Neural progenitor cell (in vitro differentiated cells): Measurements from ENCODE around the gene MYH9. TPM values are rescaled to one million over a fixed set of nuclear protein-coding genes. Genes with fewer than 3 reads are reported as not detected.

ENCODE experiments used
- DNase-seq: peaks from one replicate; pipeline ENCODE4 v3.0.0-alpha.2; 2016; ENCODE audit warnings: low spot score
- H2AFZ ChIP-seq: fragments of 200-600 bp; sonication (generic); replicated peaks from 2 replicates; pipeline ENCODE4 v1.6.1; 2016; ENCODE audit warnings: antibody characterized with exemption
- H3F3A ChIP-seq: fragments of 200-600 bp; sonication (generic); 2 replicates; pipeline ENCODE4 v1.6.1; 2016; ENCODE audit warnings: antibody characterized with exemption, low read depth
- H3K27ac ChIP-seq: fragments of 200-600 bp; sonication (generic); 2 replicates; pipeline ENCODE4 v1.5.1; 2016; ENCODE audit warnings: mild to moderate bottlenecking
- H3K27me3 ChIP-seq: fragments of 200-600 bp; sonication (generic); 2 replicates; pipeline ENCODE4 v1.6.1; 2016; ENCODE audit warnings: mild to moderate bottlenecking, moderate library complexity
- H3K36me3 ChIP-seq: fragments of 200-600 bp; sonication (generic); 2 replicates; pipeline ENCODE4 v1.5.1; 2016
- H3K4me1 ChIP-seq: fragments of 200-600 bp; sonication (generic); 2 replicates; pipeline ENCODE4 v1.6.1; 2016; ENCODE audit warnings: mixed run types
- H3K4me2 ChIP-seq: fragments of 200-600 bp; sonication (generic); 2 replicates; pipeline ENCODE4 v1.6.1; 2016
- H3K4me3 ChIP-seq: fragments of 200-600 bp; sonication (generic); 2 replicates; pipeline ENCODE4 v1.5.1; 2016
- H3K79me2 ChIP-seq: fragments of 200-600 bp; sonication (generic); 2 replicates; pipeline ENCODE4 v1.6.1; 2016; ENCODE audit warnings: low read depth
- H3K9ac ChIP-seq: fragments of 200-600 bp; sonication (generic); 2 replicates; pipeline ENCODE4 v1.6.1; 2016
- H3K9me3 ChIP-seq: fragments of 200-600 bp; sonication (generic); 2 replicates; pipeline ENCODE4 v1.5.1; 2016; ENCODE audit warnings: low read depth
- H4K20me1 ChIP-seq: fragments of 200-600 bp; sonication (generic); 2 replicates; pipeline ENCODE4 v1.6.1; 2016; ENCODE audit warnings: low read depth
- H3K27ac Mint-ChIP-seq: 3 replicates; pipeline ENCODE4 v1.8.0; 2021; ENCODE audit warnings: mixed read lengths
- H3K27me3 Mint-ChIP-seq: 2 replicates; pipeline ENCODE4 v1.8.0; 2022; ENCODE audit warnings: low read depth, mild to moderate bottlenecking, inconsistent platforms, moderate library complexity, mixed read lengths; ENCODE audit not compliant: insufficient read depth
- H3K36me3 Mint-ChIP-seq: 3 replicates; pipeline ENCODE4 v1.8.0; 2021; ENCODE audit warnings: mixed read lengths
- H3K4me1 Mint-ChIP-seq: 3 replicates; pipeline ENCODE4 v1.8.0; 2021; ENCODE audit warnings: mixed read lengths
- H3K4me3 Mint-ChIP-seq: 3 replicates; pipeline ENCODE4 v1.8.0; 2021; ENCODE audit warnings: mild to moderate bottlenecking, moderate library complexity, mixed read lengths
- H3K9me3 Mint-ChIP-seq: 3 replicates; pipeline ENCODE4 v1.8.0; 2020; ENCODE audit warnings: mixed read lengths
- EZH2 ChIP-seq: fragments of 200-600 bp; sonication (generic); IDR thresholded peaks from 2 replicates; pipeline ENCODE4 v1.6.1; 2017; ENCODE audit warnings: antibody characterized with exemption, mild to moderate bottlenecking, moderate library complexity
- EZH2phosphoT487 ChIP-seq: fragments of 200-600 bp; sonication (generic); IDR thresholded peaks from 2 replicates; pipeline ENCODE4 v1.6.1; 2017; ENCODE audit warnings: antibody characterized with exemption
- total RNA-seq: library from RNA; depleted of rRNA; stranded (reverse); fragments of >200 nt; gene quantifications from 2 replicates; pipeline ENCODE4 v1.2.3, GENCODE V29; 2015; ENCODE audit warnings: low replicate concordance
- TF ChIP-seq, protein P1 (sequence below): fragments of 200-600 bp; sonication (generic); IDR thresholded peaks from 2 replicates; pipeline ENCODE4 v1.5.1; 2017; ENCODE audit warnings: antibody characterized with exemption, mild to moderate bottlenecking

The MYH9 gene
- total RNA-seq, 1 donor from 2014 or later: 77.2 TPM

GRCh38 chr22:36405221-36405661, 17.5 kb upstream of the MYH9 start:
- Histone ChIP-seq H3K9me3 (no peaks in the 10 kb centered on the region), H3K4me2 (no peak overlapping the region), H3K79me2 (no peaks in the 10 kb centered on the region), H3K36me3 (no peaks in the 10 kb centered on the region), H4K20me1 (no peaks in the 10 kb centered on the region), H3F3A (peaks cover 13% of the 10 kb centered on the region), H2AFZ (no peak overlapping the region), H3K4me1 (no peaks in the 10 kb centered on the region), H3K27me3 (no peaks in the 10 kb centered on the region), H3K9ac (no peak overlapping the region), H3K4me3 (no peak overlapping the region), H3K27ac (no peak overlapping the region)
- Mint-ChIP-seq H3K4me3 (no peak overlapping the region), H3K27ac (no peak overlapping the region), H3K4me1 (peaks cover 9% of the 10 kb centered on the region), H3K36me3 (no peaks in the 10 kb centered on the region), H3K27me3 (no peaks in the 10 kb centered on the region), H3K9me3 (no peaks in the 10 kb centered on the region)
- TF ChIP-seq, protein P1, sequence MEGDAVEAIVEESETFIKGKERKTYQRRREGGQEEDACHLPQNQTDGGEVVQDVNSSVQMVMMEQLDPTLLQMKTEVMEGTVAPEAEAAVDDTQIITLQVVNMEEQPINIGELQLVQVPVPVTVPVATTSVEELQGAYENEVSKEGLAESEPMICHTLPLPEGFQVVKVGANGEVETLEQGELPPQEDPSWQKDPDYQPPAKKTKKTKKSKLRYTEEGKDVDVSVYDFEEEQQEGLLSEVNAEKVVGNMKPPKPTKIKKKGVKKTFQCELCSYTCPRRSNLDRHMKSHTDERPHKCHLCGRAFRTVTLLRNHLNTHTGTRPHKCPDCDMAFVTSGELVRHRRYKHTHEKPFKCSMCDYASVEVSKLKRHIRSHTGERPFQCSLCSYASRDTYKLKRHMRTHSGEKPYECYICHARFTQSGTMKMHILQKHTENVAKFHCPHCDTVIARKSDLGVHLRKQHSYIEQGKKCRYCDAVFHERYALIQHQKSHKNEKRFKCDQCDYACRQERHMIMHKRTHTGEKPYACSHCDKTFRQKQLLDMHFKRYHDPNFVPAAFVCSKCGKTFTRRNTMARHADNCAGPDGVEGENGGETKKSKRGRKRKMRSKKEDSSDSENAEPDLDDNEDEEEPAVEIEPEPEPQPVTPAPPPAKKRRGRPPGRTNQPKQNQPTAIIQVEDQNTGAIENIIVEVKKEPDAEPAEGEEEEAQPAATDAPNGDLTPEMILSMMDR: no peak
- TF ChIP-seq EZH2phosphoT487: no peak
- no peak for TF ChIP-seq EZH2
- DNase-seq: no peak

GRCh38 chr22:36404446-36404845, 16.7 kb upstream of the MYH9 start:
- TF ChIP-seq EZH2phosphoT487: no peak
- no peak for TF ChIP-seq EZH2
- TF ChIP-seq, protein P1: no peak
- H3K79me2 ChIP-seq: no peaks in the 10 kb centered on the region
- no peaks in the 10 kb centered on the region for H3K4me1 ChIP-seq
- H3K36me3 ChIP-seq: no peaks in the 10 kb centered on the region
- no peak overlapping the region for H3K4me2 ChIP-seq
- H3K9ac ChIP-seq: no peak overlapping the region
- DNase-seq: no peak
- H4K20me1 ChIP-seq: no peaks in the 10 kb centered on the region
- Mint-ChIP-seq H3K4me3 (no peak overlapping the region), H3K27ac (no peak overlapping the region), H3K4me1 (peaks cover 3% of the 10 kb centered on the region), H3K36me3 (no peaks in the 10 kb centered on the region), H3K27me3 (peaks cover 2% of the 10 kb centered on the region), H3K9me3 (no peaks in the 10 kb centered on the region)
- no peaks in the 10 kb centered on the region for H3K27me3 ChIP-seq
- H3F3A ChIP-seq: peaks cover 7% of the 10 kb centered on the region
- H3K9me3 ChIP-seq: no peaks in the 10 kb centered on the region
- H3K27ac ChIP-seq: no peak overlapping the region
- no peak overlapping the region for H2AFZ ChIP-seq
- H3K4me3 ChIP-seq: no peak overlapping the region

GRCh38 chr22:36399472-36399778, 11.7 kb upstream of the MYH9 start:
- Mint-ChIP-seq H3K36me3 (no peaks in the 10 kb centered on the region), H3K27ac (no peak overlapping the region), H3K4me3 (no peak overlapping the region), H3K4me1 (peaks cover 17% of the 10 kb centered on the region), H3K9me3 (no peaks in the 10 kb centered on the region), H3K27me3 (peaks cover 4% of the 10 kb centered on the region)
- DNase-seq: no peak
- Histone ChIP-seq H2AFZ (no peak overlapping the region), H3K4me3 (no peak overlapping the region), H3K36me3 (no peaks in the 10 kb centered on the region), H3K27me3 (no peaks in the 10 kb centered on the region), H4K20me1 (no peaks in the 10 kb centered on the region), H3K4me1 (peaks cover 6% of the 10 kb centered on the region), H3K27ac (no peak overlapping the region), H3K9me3 (no peaks in the 10 kb centered on the region), H3K79me2 (no peaks in the 10 kb centered on the region), H3F3A (no peaks in the 10 kb centered on the region), H3K9ac (no peak overlapping the region), H3K4me2 (no peak overlapping the region)
- TF ChIP-seq EZH2phosphoT487 (no peak), EZH2 (no peak)
- TF ChIP-seq, protein P1: no peak
